Neural crest cell (in vitro differentiated cells): Measurements from ENCODE around the gene ANKS1A. TPM values are rescaled to one million over a fixed set of nuclear protein-coding genes. Genes with fewer than 3 reads are reported as not detected.

ENCODE experiments used
- DNase-seq: peaks from one replicate; pipeline ENCODE4 v3.0.0; 2021; ENCODE audit warnings: low read depth, mixed read lengths, low spot score
- H3K27ac Mint-ChIP-seq: one replicate; pipeline ENCODE4 v1.8.0; 2021; ENCODE audit warnings: mild to moderate bottlenecking, mixed read lengths; ENCODE audit not compliant: unreplicated experiment
- H3K27me3 Mint-ChIP-seq: 2 replicates; pipeline ENCODE4 v1.8.0; 2021; ENCODE audit warnings: low read depth, mild to moderate bottlenecking, mixed read lengths
- H3K36me3 Mint-ChIP-seq: 2 replicates; pipeline ENCODE4 v1.8.0; 2021; ENCODE audit warnings: low read depth, mild to moderate bottlenecking, mixed read lengths
- H3K4me1 Mint-ChIP-seq: 2 replicates; pipeline ENCODE4 v1.8.0; 2021; ENCODE audit warnings: mixed read lengths
- H3K4me3 Mint-ChIP-seq: one replicate; pipeline ENCODE4 v1.8.0; 2021; ENCODE audit warnings: mild to moderate bottlenecking, mixed read lengths
- H3K9me3 Mint-ChIP-seq: 2 replicates; pipeline ENCODE4 v1.8.0; 2021; ENCODE audit warnings: mixed read lengths
- CTCF ChIP-seq: fragments of 200-600 bp; sonication (generic); conservative IDR thresholded peaks from 2 replicates; pipeline ENCODE4 v1.5.0; 2021; ENCODE audit warnings: antibody characterized with exemption, mild to moderate bottlenecking
- total RNA-seq: library from RNA; stranded (reverse); gene quantifications from 2 replicates; pipeline ENCODE4 v1.2.1, GENCODE V29; 2021

ANKS1A gene
- total RNA-seq, 1 donor from 2014 or later: 33.2 TPM

- H3K4me3 Mint-ChIP-seq: no peak overlapping the region
- DNase-seq: no peak
- no peak for TF ChIP-seq CTCF
- peaks cover 5% of the 10 kb centered on the region for H3K4me1 Mint-ChIP-seq
- H3K36me3 Mint-ChIP-seq: no peaks in the 10 kb centered on the region
- H3K27me3 Mint-ChIP-seq: no peaks in the 10 kb centered on the region
- no peak overlapping the region for H3K27ac Mint-ChIP-seq
- H3K9me3 Mint-ChIP-seq: no peaks in the 10 kb centered on the region
Observed at GRCh38 chr6:34922177-34922663, 33.2 kb downstream of the ANKS1A start.

- peak overlapping the region; percentile 82 for H3K27ac Mint-ChIP-seq
Observed at GRCh38 chr6:34924831-34925625, 36.0 kb downstream of the ANKS1A start.

GRCh38 chr6:34926655-34927054 is 37.6 kb downstream of the ANKS1A start:
- Mint-ChIP-seq H3K27ac (no peak overlapping the region), H3K9me3 (no peaks in the 10 kb centered on the region), H3K4me3 (no peak overlapping the region), H3K4me1 (peaks cover 5% of the 10 kb centered on the region), H3K36me3 (no peaks in the 10 kb centered on the region), H3K27me3 (no peaks in the 10 kb centered on the region)
- DNase-seq: no peak
- no peak for TF ChIP-seq CTCF

More at GRCh38 chr6:34924831-34925625, 36.0 kb downstream of the ANKS1A start:
- DNase-seq: no peak
- no peaks in the 10 kb centered on the region for H3K9me3 Mint-ChIP-seq
- H3K4me3 Mint-ChIP-seq: no peak overlapping the region
- H3K27me3 Mint-ChIP-seq: no peaks in the 10 kb centered on the region
- H3K4me1 Mint-ChIP-seq: peaks cover 5% of the 10 kb centered on the region
- H3K36me3 Mint-ChIP-seq: no peaks in the 10 kb centered on the region
- no peak for TF ChIP-seq CTCF

- H3K27me3 Mint-ChIP-seq: no peaks in the 10 kb centered on the region
- H3K36me3 Mint-ChIP-seq: no peaks in the 10 kb centered on the region
- no peak overlapping the region for H3K4me3 Mint-ChIP-seq
- H3K27ac Mint-ChIP-seq: no peak overlapping the region
- no peak for TF ChIP-seq CTCF
- DNase-seq: no peak
- H3K4me1 Mint-ChIP-seq: peaks cover 5% of the 10 kb centered on the region
- H3K9me3 Mint-ChIP-seq: no peaks in the 10 kb centered on the region
Observed at GRCh38 chr6:34928220-34928619, 39.2 kb downstream of the ANKS1A start.

GRCh38 chr6:34928695-34929094 is 39.6 kb downstream of the ANKS1A start:
- Mint-ChIP-seq H3K4me3 (no peak overlapping the region), H3K4me1 (peaks cover 5% of the 10 kb centered on the region), H3K36me3 (no peaks in the 10 kb centered on the region), H3K27me3 (no peaks in the 10 kb centered on the region), H3K9me3 (no peaks in the 10 kb centered on the region), H3K27ac (no peak overlapping the region)
- no peak for TF ChIP-seq CTCF
- DNase-seq: no peak
